SK-N-SH (cell line): Measurements from ENCODE around the gene KANSL3.

ENCODE experiments used
- CTCF ChIP-seq: fragments of 200-600 bp; sonication (generic); IDR thresholded peaks from 2 replicates; pipeline ENCODE4 v1.6.1; 2017; ENCODE audit warnings: antibody characterized with exemption, mild to moderate bottlenecking, moderate library complexity
- EZH2phosphoT487 ChIP-seq: fragments of 200-600 bp; sonication (generic); IDR thresholded peaks from 2 replicates; pipeline ENCODE4 v1.6.1; 2017; ENCODE audit warnings: low read depth, mixed run types, mild to moderate bottlenecking, antibody characterized with exemption, moderate library complexity, borderline replicate concordance
- IRF3 ChIP-seq: fragments of 150-350 bp; IDR thresholded peaks from 2 replicates; pipeline ENCODE4 v1.6.1; 2016; ENCODE audit warnings: mild to moderate bottlenecking, low read depth, low read length
- NFIC ChIP-seq: IDR thresholded peaks from 2 replicates; pipeline ENCODE4 v1.4.0; 2012; ENCODE audit warnings: borderline replicate concordance
- RAD21 ChIP-seq: IDR thresholded peaks from 2 replicates; pipeline ENCODE4 v1.6.1; 2012; ENCODE audit warnings: mild to moderate bottlenecking, low read length
- RCOR1 ChIP-seq: fragments of 150-350 bp; IDR thresholded peaks from 2 replicates; pipeline ENCODE4 v1.6.1; 2017; ENCODE audit warnings: antibody characterized with exemption, low read length
- RFX5 ChIP-seq: IDR thresholded peaks from 2 replicates; pipeline ENCODE4 v1.6.1; 2012; ENCODE audit warnings: mild to moderate bottlenecking, improper control_type of control experiment, low read length
- SIN3A ChIP-seq: IDR thresholded peaks from 2 replicates; pipeline ENCODE4 v1.6.1; 2012; ENCODE audit warnings: low read depth, mild to moderate bottlenecking, low read length, moderate library complexity, borderline replicate concordance
- TCF12 ChIP-seq: IDR thresholded peaks from 2 replicates; pipeline ENCODE4 v1.4.0; 2012
- TEAD4 ChIP-seq: IDR thresholded peaks from 2 replicates; pipeline ENCODE4 v1.4.0; 2012; ENCODE audit warnings: mild to moderate bottlenecking, borderline replicate concordance; ENCODE audit not compliant: insufficient read depth
- USF2 ChIP-seq: fragments of 150-350 bp; IDR thresholded peaks from 2 replicates; pipeline ENCODE4 v1.6.1; 2017; ENCODE audit warnings: antibody characterized with exemption, low read length, low read depth, borderline replicate concordance
- YY1 ChIP-seq: IDR thresholded peaks from 2 replicates; pipeline ENCODE4 v1.4.0; 2012; ENCODE audit warnings: low read depth, mild to moderate bottlenecking
- ZBTB33 ChIP-seq: IDR thresholded peaks from 2 replicates; pipeline ENCODE4 v1.4.0; 2012; ENCODE audit warnings: low read depth, borderline replicate concordance

GRCh38 chr2:96633641-96634040 is 4.5 kb downstream of the KANSL3 start:
- no peak for TF ChIP-seq CTCF
- TF ChIP-seq RCOR1: no peak
- no peak for TF ChIP-seq ZBTB33
- no peak for TF ChIP-seq RAD21
- TF ChIP-seq RFX5: no peak
- TF ChIP-seq SIN3A: no peak
- no peak for TF ChIP-seq YY1
- TF ChIP-seq NFIC: no peak
- TF ChIP-seq TCF12: no peak
- no peak for TF ChIP-seq TEAD4
- no peak for TF ChIP-seq USF2
- TF ChIP-seq EZH2phosphoT487: no peak
- TF ChIP-seq IRF3: no peak
